Renal pelvis (tissue), 4 donors: ENCODE results near the gene SMAD2. TPM values are rescaled to one million over a fixed set of nuclear protein-coding genes. Genes with fewer than 3 reads are reported as not detected.

Experiments used
- DNase-seq: peaks from one replicate; pipeline ENCODE4 v3.0.0-alpha.2; 2013
- polyA plus RNA-seq, 3 donors: library from polyadenylated mRNA; unstranded; fragments of 120-200 nt; gene quantifications; one replicate each; pipeline ENCODE4 v1.2.1, GENCODE V29; 2013; ENCODE audit not compliant: insufficient read length in 3 of 3

SMAD2 gene
- polyA plus RNA-seq, 3 donors, result 81.2 to 85.6 (median 82.9) TPM

DNA sequence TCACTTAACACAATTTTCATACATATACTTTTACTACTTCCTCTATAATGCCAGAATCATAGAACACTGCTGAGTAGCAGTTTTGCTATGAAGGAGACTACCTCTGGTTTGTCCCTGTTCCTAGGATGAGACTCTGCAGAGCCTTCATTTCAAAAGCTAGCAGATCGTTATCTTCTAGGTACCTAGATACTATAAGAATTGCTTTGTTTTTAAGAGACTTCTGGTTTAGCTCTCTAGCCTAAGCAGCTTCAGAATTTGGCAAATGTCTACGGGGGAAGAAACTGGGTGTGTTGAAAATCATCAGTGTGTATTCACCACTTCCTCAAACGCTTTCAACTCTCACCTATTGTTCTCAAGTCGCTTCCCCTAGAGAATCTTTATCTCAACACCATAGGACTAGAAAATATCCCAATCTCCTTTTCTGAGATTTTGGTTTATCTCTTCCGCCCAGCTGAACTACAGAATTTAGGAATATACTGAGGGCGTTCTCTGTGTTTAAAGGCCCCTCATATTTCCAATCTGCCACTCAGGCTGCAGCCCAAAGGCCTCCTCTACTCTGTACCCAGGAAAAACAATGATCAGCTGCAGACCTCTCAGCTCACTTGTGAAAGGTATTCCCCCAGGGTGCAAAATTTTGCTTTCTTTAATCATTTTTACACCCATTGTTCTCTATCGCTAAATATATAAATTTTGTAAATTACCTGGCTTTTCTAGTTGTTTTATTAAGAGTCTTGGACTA is 28.7 kb downstream of the SMAD2 start:
- no peak for DNase-seq

DNA sequence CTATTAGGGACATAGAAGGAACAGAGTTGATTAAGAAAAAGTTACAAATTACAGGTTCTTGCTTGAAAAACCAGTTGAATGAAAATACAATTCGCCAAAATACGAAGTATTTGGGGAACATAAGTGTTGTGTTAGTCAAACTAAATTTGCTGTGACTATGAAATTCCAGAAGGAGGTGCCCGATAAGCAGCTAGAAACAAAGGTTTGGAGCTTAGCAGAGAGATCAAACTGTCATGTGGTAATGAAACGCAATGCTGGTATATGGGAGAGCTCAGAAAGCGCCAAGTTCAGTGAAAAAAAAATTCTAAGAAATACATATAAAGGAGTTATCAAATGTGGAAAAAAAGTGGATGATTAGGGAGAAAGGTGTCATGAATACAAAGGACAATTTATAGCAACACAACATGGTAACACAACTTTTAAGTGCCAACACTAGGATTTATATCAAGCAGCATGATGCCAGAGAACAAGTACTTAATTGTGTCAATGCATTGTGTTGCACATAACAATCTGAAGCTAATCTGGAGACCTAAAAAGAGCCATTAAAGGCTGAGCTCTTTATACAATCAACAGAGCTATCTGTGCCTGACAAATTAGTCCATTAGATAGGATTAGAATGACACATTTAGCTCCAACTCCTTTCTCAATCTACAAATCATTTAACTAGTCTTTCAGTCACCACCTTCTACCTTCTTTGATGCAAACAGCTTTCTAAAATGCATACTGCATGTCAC is 31.2 kb downstream of the SMAD2 start:
- no peak for DNase-seq

DNA sequence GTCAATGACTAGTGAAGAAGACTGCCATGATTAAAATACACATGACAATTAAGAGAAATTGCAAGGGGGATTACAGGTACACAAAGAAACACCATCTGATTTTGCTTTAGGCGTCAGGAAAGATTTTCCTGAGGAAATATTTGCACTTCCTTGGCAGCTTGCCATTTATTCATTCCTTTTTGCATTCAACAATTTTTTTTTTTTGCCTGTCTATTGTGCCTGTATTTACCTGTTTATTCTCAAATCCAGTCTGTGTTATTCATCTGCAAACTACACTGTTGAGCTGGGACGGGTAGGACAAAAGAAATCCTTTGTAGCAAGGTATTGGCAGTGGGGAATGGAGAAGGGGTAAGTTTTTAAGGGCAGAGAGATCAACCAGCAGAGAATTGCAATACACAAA is 31.8 kb downstream of the SMAD2 start:
- DNase-seq, result no peak

DNA sequence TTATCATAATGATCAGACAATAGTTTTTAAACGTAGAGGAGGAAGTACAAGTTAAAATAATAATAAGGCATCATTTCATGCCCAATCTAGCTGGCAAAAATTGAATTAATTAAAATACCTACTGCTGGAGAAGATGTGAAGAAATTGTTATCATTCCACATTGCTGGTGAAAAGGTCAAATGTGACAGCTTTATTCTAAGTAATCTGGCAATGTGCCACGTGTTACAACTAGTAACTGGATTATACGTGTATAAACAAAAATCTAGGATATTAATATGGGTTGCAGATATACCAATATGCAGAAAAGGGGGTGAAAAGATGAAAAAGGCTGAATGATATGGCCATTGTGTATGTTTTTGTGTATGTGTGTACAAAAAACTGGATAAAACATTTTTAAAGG is 32.4 kb downstream of the SMAD2 start:
- no peak for DNase-seq

DNA sequence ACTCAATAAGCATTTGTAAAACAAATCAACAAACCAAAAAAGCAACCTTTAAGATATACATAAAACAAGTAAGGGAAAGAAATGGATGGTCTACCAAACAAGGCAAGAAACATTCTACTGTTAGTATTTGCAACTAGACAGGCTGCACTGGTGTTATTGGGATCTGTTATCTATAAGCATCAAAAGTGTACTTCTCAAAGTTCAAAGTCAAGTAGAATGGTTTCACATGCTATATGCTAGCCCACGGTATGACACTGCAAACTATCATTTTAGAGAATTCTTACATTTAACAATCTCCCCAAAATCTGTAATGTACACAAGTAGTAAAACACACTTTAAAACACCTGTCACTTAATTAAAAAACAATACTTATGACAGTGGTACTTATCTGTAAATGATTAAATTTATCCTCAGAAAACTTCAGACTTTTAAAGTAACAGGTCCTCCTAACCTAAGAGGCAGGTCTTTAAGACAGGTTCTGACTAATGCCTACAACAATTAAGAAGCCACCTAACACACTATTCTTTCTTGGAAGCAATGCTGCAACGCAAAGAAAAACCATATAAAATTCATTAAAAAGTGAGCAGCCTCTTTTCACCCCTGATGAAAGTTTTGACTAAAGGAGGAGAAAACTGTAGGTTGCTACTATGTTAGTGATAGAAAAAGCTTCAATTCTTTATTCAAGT is 34.8 kb downstream of the SMAD2 start:
- no peak for DNase-seq

DNA sequence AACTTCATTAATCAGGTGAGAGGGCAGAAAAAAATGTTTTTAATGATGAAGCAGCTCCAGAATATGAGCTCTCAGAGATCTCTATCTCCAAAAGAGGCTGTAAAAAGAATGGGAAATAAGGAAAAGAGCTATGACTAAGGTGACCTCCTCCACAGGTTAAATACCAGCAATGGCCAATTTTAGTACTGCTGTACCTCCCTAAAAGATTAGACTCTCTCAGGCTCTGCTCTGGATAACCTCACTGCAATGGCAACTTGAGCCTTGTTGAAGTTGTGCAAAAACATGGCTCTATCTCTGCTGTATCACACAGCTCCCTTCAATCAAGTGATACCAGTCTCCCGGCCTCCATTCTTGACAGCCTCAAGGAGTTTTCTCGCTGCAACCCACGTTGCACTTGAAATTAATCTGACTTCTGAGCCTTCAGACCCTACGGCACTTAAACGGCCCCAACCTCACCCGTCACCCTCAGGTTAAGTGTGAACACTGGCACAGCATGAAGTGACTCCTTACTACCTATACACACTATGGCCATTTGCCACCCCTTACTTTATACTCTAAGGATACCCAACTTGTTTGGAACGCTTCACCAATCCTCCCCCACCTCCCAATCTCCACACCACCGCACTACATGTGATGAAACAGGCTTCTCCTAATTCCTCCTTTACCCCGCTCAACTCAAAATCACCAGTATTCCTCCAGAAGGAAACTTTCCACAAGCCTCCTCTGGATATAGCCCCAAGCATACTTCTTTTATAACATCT is 36.3 kb downstream of the SMAD2 start:
- DNase-seq, result no peak

DNA sequence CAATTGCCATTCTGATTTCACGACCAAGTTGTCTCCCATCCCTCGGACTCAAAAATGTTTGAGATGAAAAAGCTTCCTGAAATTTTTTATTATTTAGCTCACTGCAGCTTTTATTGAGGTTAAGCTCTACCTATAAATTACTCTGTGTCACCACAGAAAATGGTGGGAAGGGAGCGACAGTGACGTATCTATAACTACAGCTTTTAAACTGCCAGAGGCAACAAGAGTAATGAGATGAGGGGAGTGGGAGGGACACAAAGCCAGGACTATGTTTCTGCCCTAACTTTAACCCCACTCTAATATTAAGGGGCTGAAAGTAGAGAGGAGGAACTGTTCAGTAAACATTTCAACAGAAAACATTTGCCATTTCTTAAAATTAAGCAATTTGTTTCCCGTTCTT is 37.4 kb downstream of the SMAD2 start:
- peak; percentile 72 for DNase-seq

DNA sequence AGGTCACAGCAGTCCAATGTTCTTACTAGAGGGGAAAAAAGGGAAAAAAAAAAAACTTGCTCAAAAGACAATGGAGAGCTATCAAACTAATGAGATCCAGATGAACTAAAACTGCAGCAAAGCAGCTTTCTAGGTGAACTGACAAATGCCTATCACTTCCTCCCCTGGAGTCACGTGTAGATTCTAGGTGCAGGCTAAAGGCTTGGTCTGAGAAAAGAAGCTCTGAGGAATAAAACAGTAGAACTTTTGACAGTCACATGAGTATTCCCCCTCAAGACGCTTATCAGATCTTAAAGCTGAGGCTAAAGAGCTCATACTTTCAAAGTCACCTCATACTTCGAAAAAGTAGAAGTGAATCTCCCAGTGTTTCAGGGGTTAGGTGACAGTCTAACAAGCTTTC is 42.3 kb downstream of the SMAD2 start:
- no peak for DNase-seq

DNA sequence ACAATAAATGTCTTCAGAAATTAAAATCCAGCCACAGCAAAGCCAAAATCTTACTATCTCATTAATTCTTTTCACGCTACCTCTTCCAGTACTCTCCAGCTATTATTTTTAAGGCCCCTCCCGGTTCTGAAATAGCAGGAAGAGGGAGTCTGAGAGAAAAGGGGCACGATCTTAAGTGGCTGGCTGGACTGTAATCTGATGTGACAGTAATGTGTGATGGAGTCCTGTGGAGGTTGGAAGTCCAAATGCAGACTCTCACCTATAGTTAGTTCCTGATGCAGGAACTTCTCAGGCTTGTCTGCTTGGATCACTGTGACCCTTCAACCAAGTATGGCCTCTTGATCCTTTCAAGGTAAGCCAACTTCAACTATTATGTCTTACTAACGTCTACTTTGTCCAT is 43.2 kb downstream of the SMAD2 start:
- DNase-seq, result no peak

DNA sequence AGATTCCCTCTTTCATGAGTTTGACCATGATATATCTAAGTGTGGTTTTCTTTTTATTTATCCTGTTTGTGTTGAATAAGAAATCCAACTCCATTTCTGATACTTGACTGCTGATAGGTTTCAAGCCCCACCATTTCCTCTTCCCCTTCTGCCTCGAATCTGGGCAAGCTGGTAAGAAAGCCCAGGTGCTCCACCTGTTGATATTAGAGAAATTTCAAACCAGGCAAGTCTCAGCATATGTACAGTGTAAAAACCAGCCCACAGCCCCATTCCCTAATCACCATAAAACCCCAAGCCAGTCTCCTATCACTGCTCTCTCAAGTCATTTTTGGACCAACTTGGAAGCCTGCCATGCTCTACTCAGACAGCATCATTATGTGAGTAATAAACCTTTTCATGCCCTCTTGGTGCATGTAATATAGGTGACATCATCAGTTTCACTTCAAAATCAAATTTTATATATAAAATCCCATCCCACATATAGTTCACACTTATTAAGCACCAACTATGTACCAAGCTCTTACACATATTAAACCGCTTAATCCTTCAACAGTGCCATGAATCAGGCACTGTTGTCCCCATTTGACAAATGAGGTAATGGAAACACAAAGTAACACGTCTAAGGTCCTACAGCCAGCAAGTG is 46.6 kb downstream of the SMAD2 start:
- no peak for DNase-seq

DNA sequence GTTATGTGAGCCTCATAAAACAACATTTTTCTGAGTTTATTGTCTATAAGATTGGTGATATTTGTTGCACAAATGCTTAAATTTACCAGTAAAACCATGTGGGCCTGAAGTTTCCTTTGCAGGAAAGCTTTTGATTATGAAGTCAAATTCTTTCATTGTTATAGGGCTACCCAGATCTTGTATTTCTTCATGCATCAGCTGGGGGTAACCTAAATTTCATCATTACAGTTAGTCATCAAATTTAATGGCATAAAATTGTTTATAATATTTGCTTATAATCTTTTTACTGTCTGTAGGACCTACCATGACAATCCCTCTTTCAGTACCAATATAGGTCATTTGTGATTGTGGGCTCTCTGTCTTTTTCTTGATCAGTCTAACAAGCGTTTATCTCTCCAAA is 47.8 kb downstream of the SMAD2 start:
- DNase-seq, result no peak

DNA sequence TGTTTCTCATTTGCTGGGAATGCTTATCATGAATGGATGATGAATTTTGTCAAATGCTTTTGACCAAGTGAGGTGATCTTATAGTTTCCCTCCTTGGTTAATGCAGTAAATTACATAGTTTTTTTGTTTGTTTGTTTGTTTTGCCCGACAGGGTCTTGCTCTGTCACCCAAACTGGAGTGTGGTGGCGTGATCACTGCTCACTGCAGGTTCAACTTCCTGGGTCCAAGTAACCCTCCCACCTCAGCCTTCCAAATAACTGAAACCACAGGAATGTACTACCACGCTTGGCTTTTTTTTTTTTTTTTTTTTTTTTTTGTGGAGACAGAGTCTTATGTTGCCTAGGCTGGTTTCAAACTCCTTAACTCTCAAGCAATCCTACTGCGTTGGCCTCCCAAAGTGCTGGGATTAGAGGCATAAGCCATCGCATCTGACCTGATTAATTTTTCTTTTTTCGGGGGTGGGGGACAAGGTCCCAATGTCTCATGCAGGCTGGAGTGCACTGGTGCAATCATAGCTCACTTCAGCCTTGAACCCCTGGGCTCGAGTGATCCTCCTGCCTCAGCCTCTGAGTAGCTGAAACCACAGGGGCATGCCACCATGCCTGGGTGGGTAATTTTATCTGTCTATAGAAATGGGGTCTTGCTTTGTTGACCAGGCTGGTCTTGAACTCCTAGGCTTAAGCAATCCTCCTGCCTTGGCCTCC is 48.6 kb downstream of the SMAD2 start:
- DNase-seq, result no peak

DNA sequence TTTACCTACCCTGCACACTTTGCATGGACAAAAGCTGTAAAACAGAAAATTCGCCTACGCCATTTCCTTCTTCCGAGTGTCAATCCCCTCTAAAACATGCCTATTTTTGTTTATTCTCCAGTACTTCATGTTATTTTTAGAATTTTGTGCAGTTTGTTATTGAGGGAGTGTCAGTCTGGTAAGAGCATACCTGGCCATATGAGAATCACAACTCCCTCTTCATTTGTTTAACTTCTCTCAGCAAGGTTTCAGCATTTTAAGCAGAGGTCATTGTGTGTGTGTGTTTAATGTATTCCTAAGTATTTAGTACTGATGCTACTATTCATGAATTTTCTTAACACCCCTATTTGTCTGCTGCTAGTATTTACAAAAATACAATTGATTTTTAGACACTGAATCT is 49.4 kb downstream of the SMAD2 start:
- DNase-seq, result no peak

DNA sequence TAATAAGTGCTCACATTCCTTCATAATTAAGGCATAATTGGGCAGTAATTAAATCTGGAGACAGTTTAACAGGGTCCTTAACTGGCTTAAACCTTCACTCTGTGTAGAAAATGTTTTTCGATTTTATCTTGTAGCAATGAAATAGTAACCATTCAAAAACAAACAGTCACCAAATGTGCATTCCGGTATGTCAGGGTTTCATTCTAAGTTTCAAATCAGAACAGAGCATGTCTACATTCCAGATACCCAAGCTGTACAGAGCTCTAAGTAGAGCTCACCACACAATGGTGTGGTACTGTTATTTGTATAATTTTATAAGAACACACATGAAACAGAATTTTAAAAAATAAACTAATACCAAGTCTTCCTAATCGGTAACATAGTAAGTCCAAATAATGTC is 52.6 kb downstream of the SMAD2 start:
- DNase-seq, result no peak

DNA sequence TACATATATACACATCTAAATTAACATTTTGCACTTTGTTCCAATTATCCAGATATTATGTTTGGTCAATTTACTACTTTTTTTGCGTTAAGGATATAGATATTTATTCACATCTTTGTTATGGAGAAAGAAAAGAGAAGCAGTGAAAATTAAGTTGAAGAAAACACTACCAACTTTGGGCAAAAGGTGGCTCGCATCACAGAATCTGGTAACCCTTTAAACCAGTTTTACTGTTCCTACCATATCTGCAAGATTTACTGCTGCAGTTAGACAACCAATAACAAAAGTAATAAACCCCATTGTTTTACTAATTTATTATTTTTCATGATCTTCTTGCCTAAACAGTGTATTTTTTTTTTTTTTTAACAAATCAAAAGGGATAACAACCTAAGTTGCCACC is 53.6 kb downstream of the SMAD2 start:
- DNase-seq, result no peak

DNA sequence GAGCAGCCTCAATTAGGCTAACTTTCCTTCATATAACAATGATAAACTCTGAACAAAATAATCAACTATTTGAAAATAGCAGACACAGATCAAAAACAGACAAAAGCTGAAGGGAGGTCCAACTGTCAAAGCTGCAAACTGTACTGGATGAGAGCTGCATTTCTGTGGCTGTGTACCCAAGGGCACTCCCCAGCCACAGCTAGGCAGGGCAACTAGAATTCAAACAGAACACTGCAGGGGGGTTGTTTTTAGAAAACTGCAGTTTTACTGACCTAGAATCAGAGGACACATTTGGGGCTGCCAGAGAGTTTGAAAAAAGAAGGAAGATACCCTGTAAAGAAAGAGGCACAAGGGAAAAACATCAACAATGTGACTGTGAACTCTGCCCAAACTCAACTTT is 56.8 kb downstream of the SMAD2 start:
- no peak for DNase-seq

DNA sequence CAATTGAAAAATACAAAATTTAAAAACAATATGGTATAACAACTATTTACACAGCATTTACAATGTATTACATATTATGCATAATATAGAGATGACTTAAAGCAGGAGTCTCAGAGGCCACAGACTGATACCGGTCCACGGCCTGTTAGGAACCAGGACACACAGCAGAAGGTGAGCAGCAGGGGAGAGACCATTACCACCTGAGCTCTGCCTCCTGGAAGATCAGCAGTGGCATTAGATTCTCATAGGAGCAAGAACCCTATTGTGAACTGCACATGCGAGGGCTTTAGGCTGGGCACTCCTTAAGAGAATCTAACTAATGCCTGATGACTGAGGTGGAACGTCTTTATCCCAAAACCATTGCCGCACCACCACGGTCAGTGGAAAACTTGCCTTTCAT is 58.0 kb downstream of the SMAD2 start:
- DNase-seq, result no peak

DNA sequence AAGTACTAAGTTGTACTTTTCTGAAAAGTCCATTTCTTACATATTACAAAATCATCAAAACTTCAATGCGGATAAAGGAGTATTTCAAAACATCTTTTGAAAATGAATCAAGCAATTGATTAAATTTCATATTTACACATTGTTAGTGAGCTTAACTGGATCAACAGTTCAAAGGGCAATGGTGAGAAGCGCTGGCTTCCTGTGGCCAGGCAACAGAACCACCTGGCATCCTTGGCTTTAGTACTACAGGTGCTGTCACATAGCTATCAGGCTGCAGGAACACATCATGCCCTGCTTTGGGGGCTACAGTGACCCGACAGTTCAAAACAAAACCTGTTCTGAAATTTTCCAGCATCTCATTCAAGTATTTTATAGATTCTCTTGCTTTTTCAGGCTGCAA is 59.2 kb downstream of the SMAD2 start:
- no peak for DNase-seq

DNA sequence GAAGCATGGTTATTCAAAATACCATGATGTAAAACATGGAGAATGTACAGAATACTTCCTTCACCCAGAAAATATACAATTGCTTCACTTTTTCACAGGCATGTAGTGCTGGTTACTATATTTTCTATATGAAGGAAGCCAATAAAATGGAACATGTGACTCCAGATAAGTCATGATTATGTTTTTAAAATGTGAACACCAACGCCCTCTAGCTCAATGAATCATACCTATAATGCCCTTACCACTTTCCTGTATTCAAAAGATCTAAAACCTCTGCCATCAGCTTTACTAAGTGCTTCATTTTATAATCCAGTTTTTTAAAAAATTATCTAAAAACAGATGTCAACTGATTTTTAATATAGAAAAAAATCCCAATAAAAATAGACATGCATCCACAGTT is 59.9 kb downstream of the SMAD2 start:
- no peak for DNase-seq

DNA sequence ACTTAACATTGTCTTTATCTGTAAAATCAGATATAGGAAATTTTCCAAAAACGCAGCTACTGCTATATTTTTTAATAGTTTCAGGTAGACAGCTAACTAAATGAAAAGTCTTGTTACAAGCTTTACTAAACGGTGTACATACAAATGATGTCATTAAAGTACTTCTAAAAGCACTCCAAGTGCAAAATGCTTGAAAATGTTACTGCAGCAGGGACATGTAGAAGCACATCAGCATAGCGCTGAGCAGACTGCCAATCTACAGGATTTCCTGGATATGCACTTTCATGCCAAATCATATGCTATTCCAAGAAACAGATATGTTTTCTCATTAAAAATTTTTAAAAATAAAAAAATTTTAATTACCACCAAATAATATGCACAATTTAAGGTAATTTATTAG is 61.7 kb downstream of the SMAD2 start:
- no peak for DNase-seq

DNA sequence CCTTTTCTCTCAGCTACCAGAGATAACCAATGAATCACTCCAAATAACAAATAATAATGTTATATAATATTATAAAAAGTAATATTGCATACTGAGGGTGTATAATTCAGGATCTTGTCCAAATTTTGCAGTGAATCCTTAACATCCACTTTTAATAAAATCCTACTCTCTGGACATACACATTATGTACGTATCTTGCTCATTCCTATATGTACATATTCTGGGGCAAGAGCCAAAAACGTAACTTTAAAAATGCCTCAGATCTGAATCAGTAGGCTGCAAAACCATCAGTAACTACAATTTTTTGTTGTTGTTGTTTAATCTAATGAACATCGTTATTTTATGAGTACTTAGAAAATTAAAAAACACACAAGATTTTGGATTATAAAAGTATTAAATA is 65.3 kb downstream of the SMAD2 start:
- DNase-seq, result no peak
